Calu3 (cell line): ENCODE data around the gene DGKZ. TPM values are rescaled to one million over a fixed set of nuclear protein-coding genes. Genes with fewer than 3 reads are reported as not detected.

Source experiments
- BruUV-seq: library from RNA; stranded (reverse); fragments of 400-500 nt; replicated peaks from 2 replicates; lab custom pipeline; 2021; lab: Mats Ljungman, UMichigan
- CTCF ChIA-PET: fragments of 300-600 bp; sonication (Branson Sonifier 250); formaldehyde crosslinking; loops from one replicate; lab custom pipeline; 2022; ENCODE audit warnings: antibody characterized with exemption; lab: Charles Lee
- DNase-seq: peaks from one replicate; pipeline ENCODE4 v3.0.0; 2022
- H3K27ac Mint-ChIP-seq: one replicate; pipeline ENCODE4 v1.8.0; 2022; ENCODE audit warnings: mixed read lengths; ENCODE audit not compliant: unreplicated experiment
- H3K27me3 Mint-ChIP-seq: one replicate; pipeline ENCODE4 v1.8.0; 2022; ENCODE audit warnings: mixed read lengths; ENCODE audit not compliant: unreplicated experiment
- H3K36me3 Mint-ChIP-seq: one replicate; pipeline ENCODE4 v1.8.0; 2022; ENCODE audit warnings: mild to moderate bottlenecking, moderate library complexity, mixed read lengths; ENCODE audit not compliant: insufficient read depth, unreplicated experiment
- H3K4me1 Mint-ChIP-seq: one replicate; pipeline ENCODE4 v1.8.0; 2022; ENCODE audit warnings: mild to moderate bottlenecking, low read depth, mixed read lengths; ENCODE audit not compliant: unreplicated experiment
- H3K4me3 Mint-ChIP-seq: one replicate; pipeline ENCODE4 v1.8.0; 2022; ENCODE audit warnings: mild to moderate bottlenecking, low read depth, moderate library complexity, mixed read lengths; ENCODE audit not compliant: unreplicated experiment
- H3K9me3 Mint-ChIP-seq: one replicate; pipeline ENCODE4 v1.8.0; 2022; ENCODE audit warnings: low read depth, mixed read lengths; ENCODE audit not compliant: unreplicated experiment
- intact Hi-C: fragments of 100-400 bp; cut with micrococcal nuclease; formaldehyde crosslinking; loops from one replicate; pipeline ENCODE4 v1.10.0; 2022; ENCODE audit not compliant: unreplicated experiment
- total RNA-seq: library from RNA; stranded (reverse); gene quantifications from 2 replicates; pipeline ENCODE4 v1.2.3, GENCODE V29; 2022
- TF ChIP-seq, protein P1 (sequence below): fragments of 200-600 bp; IDR thresholded peaks from one replicate; pipeline ENCODE4 v1.8.0; 2022; ENCODE audit warnings: antibody characterized with exemption; ENCODE audit not compliant: unreplicated experiment

The DGKZ gene
- total RNA-seq, 1 experiment from 2014 or later: 38.0 TPM

DNA sequence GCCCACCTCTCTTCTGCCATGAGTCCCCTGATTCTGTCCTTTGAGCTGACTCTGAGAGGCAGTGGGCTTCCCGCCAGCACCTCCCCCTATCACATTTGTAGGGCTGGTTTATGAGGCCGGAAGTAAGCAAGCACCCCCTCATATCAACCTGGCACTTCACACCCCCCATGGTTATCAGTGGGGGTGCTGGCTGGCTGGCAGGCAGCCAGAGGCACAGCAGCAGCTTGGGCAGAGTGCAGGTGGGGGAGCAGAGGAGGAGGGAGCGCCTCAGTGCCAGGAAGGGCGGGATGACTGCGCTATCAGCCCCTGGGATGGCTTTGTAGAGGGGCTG, 67.2 kb downstream of the DGKZ start:
- CTCF ChIA-PET: no interaction called here
- BruUV-seq: no TSS peak
- Mint-ChIP-seq H3K4me3 (no peak overlapping the region), H3K27me3 (no peaks in the 10 kb centered on the region), H3K9me3 (no peaks in the 10 kb centered on the region), H3K27ac (no peak overlapping the region), H3K4me1 (no peaks in the 10 kb centered on the region), H3K36me3 (peaks cover 11% of the 10 kb centered on the region)
- intact Hi-C loops: no loop called here
- TF ChIP-seq, protein P1, sequence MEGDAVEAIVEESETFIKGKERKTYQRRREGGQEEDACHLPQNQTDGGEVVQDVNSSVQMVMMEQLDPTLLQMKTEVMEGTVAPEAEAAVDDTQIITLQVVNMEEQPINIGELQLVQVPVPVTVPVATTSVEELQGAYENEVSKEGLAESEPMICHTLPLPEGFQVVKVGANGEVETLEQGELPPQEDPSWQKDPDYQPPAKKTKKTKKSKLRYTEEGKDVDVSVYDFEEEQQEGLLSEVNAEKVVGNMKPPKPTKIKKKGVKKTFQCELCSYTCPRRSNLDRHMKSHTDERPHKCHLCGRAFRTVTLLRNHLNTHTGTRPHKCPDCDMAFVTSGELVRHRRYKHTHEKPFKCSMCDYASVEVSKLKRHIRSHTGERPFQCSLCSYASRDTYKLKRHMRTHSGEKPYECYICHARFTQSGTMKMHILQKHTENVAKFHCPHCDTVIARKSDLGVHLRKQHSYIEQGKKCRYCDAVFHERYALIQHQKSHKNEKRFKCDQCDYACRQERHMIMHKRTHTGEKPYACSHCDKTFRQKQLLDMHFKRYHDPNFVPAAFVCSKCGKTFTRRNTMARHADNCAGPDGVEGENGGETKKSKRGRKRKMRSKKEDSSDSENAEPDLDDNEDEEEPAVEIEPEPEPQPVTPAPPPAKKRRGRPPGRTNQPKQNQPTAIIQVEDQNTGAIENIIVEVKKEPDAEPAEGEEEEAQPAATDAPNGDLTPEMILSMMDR: no peak
- DNase-seq: no peak

DNA sequence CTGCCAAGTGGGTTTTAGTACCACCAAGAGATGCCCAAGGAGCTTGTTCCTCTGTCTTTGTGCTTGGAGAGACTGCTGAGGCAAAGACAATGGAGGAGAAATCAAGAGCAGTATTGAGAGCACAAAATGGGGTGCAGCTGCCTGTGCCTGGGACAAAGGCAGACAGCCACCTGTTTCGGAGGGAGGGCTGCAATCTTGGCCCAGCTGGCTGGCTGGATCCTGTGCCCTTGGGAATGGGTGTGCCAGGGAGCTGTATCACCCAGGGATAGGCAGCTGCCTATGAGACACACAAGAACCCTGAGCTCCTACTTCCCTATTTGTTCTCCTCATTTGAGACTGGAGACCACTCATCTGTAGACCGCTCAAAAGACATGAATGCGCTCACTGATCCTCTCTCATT, 67.6 kb downstream of the DGKZ start:
- Mint-ChIP-seq H3K27me3 (no peaks in the 10 kb centered on the region), H3K36me3 (peaks cover 11% of the 10 kb centered on the region), H3K27ac (no peak overlapping the region), H3K4me1 (no peaks in the 10 kb centered on the region), H3K4me3 (no peak overlapping the region), H3K9me3 (no peaks in the 10 kb centered on the region)
- BruUV-seq: no TSS peak
- CTCF ChIA-PET: no interaction called here
- TF ChIP-seq, protein P1: no peak
- no peak for DNase-seq
- intact Hi-C loops: no loop called here

GRCh38 chr11:46417711-46418110, 70.4 kb downstream of the DGKZ start:
- no TSS peak for BruUV-seq
- no peaks in the 10 kb centered on the region for H3K27me3 Mint-ChIP-seq
- no peaks in the 10 kb centered on the region for H3K4me1 Mint-ChIP-seq
- CTCF ChIA-PET: no interaction called here
- no peaks in the 10 kb centered on the region for H3K9me3 Mint-ChIP-seq
- H3K4me3 Mint-ChIP-seq: no peak overlapping the region
- intact Hi-C loops: no loop called here
- H3K27ac Mint-ChIP-seq: no peak overlapping the region
- H3K36me3 Mint-ChIP-seq: peaks cover 15% of the 10 kb centered on the region
- no peak for DNase-seq
- TF ChIP-seq, protein P1: no peak

DNA sequence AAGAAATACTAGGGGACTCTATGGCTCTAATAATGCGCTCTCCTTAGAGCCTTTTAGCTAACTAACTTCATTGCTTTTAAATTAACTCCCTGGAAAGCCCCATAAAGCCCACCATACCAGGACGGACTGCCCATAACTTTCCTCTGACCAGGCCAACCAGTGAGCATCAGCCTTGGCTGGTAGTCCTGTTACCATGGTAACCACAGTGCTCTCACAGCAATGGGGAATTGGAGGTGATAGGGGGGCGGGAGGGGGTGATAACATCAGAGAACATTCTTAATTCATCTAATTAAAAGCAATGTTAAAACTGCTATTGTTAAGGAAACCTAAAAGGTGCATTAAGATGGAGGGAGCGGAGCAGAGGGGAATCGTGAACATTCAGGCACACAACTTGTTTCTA, 71.5 kb downstream of the DGKZ start:
- no TSS peak for BruUV-seq
- no peaks in the 10 kb centered on the region for H3K27me3 Mint-ChIP-seq
- H3K4me3 Mint-ChIP-seq: no peak overlapping the region
- no peaks in the 10 kb centered on the region for H3K9me3 Mint-ChIP-seq
- H3K4me1 Mint-ChIP-seq: no peaks in the 10 kb centered on the region
- intact Hi-C loops: no loop called here
- no peak overlapping the region for H3K27ac Mint-ChIP-seq
- CTCF ChIA-PET: no interaction called here
- H3K36me3 Mint-ChIP-seq: peaks cover 15% of the 10 kb centered on the region
- TF ChIP-seq, protein P1: no peak
- no peak for DNase-seq
